GM12878 (cell line): ENCODE results near the gene MRPL53.

Experiments
- CHD2 ChIP-seq: IDR thresholded peaks from 2 replicates; pipeline ENCODE4 v1.6.1; 2011; ENCODE audit warnings: low read depth, low read length, improper control_type of control experiment, borderline replicate concordance
- CTCF ChIP-seq, 3 experiments: IDR thresholded peaks in 2 of 3; conservative IDR thresholded peaks in 1 of 3; 2 replicates each; pipeline ENCODE4 v1.5.1; 2011; ENCODE audit warnings: low read depth in 3 of 3, low read length in 3 of 3, mild to moderate bottlenecking in 3 of 3, control low read depth in 2 of 3, moderate library complexity in 2 of 3, inconsistent platforms in 1 of 3, mixed read lengths in 1 of 3; ENCODE audit not compliant: control insufficient read depth in 2 of 3, insufficient read depth in 1 of 3; ENCODE audit errors: extremely low read depth in 1 of 3
- E4F1 ChIP-seq: fragments of 450-650 bp; IDR thresholded peaks from 2 replicates; pipeline ENCODE4 v1.6.1; 2018; ENCODE audit warnings: borderline replicate concordance, mild to moderate bottlenecking; ENCODE audit not compliant: partially characterized antibody
- FOXM1 ChIP-seq: IDR thresholded peaks from 2 replicates; pipeline ENCODE4 v1.6.1; 2012; ENCODE audit warnings: low read depth, mild to moderate bottlenecking, inconsistent platforms, low read length, moderate library complexity
- MYB ChIP-seq: fragments of 150-350 bp; IDR thresholded peaks from 2 replicates; pipeline ENCODE4 v1.6.1; 2014; ENCODE audit warnings: mild to moderate bottlenecking, low read depth, low read length, borderline replicate concordance
- PAX5 ChIP-seq: IDR thresholded peaks from 2 replicates; pipeline ENCODE4 v1.6.1; 2011; ENCODE audit warnings: low read depth, low read length, borderline replicate concordance
- POLR2A ChIP-seq: IDR thresholded peaks from 2 replicates; pipeline ENCODE4 v1.6.1; 2011; ENCODE audit warnings: low read depth, mild to moderate bottlenecking, low read length
- POLR2AphosphoS5 ChIP-seq: IDR thresholded peaks from 2 replicates; pipeline ENCODE4 v1.6.1; 2011; ENCODE audit warnings: mild to moderate bottlenecking, low read length, inconsistent platforms
- RB1 ChIP-seq: fragments of 450-650 bp; formaldehyde crosslinking; IDR thresholded peaks from 2 replicates; pipeline ENCODE4 v1.6.1; 2017; ENCODE audit warnings: mild to moderate bottlenecking, borderline replicate concordance
- ZSCAN29 ChIP-seq: fragments of 450-650 bp; IDR thresholded peaks from 2 replicates; pipeline ENCODE4 v1.6.1; 2017; ENCODE audit warnings: mild to moderate bottlenecking, moderate library complexity

- no peak for TF ChIP-seq CTCF (IDR thresholded peaks at IDR 0.05 in 2 of 3, conservative IDR thresholded peaks at IDR 0.05 in 1 of 3; ENCODE audit: control insufficient read depth in 2 of 3, extremely low read depth in 1 of 3, insufficient read depth in 1 of 3, low read depth in 3 of 3, low read length in 3 of 3)
- TF ChIP-seq CHD2, result no peak
- no peak for TF ChIP-seq MYB
- no peak for TF ChIP-seq POLR2A
- TF ChIP-seq POLR2AphosphoS5, result no peak
- TF ChIP-seq E4F1, result no peak
- TF ChIP-seq PAX5, result no peak
- no peak for TF ChIP-seq RB1
- TF ChIP-seq FOXM1, result no peak
- TF ChIP-seq ZSCAN29, result no peak
These were observed 2.0 kb upstream of the MRPL53 start for GRCh38 chr2:74474481-74474880.
